OCI-LY3 (cell line): ENCODE data around the gene SSPN.

Experiments used
- CTCF ChIP-seq: fragments of 200-600, 300-600 bp; sonication (generic); IDR thresholded peaks from 2 replicates; pipeline ENCODE4 v1.5.1; 2014; ENCODE audit warnings: antibody characterized with exemption, low read length, low read depth
- EZH2phosphoT487 ChIP-seq: fragments of 200-600 bp; shearing (Covaris generic); IDR thresholded peaks from 2 replicates; pipeline ENCODE4 v1.6.1; 2018; ENCODE audit warnings: antibody characterized with exemption, mixed run types, low read depth

- TF ChIP-seq CTCF (no peak), EZH2phosphoT487 (no peak)
Measured at GRCh38 chr12:26219736-26220135, 24.4 kb downstream of the SSPN start.
